H1 (cell line): Measurements from ENCODE around the gene GEMIN7. TPM values are rescaled to one million over a fixed set of nuclear protein-coding genes. Genes with fewer than 3 reads are reported as not detected.

Experiments
- CEBPB ChIP-seq: IDR thresholded peaks from 2 replicates; pipeline ENCODE4 v1.6.1; 2012; ENCODE audit warnings: low read depth, low read length
- HDAC2 ChIP-seq, 2 experiments: fragments of 300-600 bp in 1 of 2; sonication (generic) in 1 of 2; IDR thresholded peaks; 2 replicates each; pipeline ENCODE4 v1.6.1; 2011 to 2012; ENCODE audit warnings: low read depth in 2 of 2, low read length in 2 of 2, mild to moderate bottlenecking in 2 of 2, moderate library complexity in 2 of 2, borderline replicate concordance in 1 of 2, inconsistent platforms in 1 of 2
- KDM5A ChIP-seq: fragments of 200-600 bp; IDR thresholded peaks from 2 replicates; pipeline ENCODE4 v1.7.1; 2012; ENCODE audit warnings: mild to moderate bottlenecking, low read length, inconsistent platforms, mixed read lengths
- POLR2A ChIP-seq, 2 experiments: IDR thresholded peaks; 1 replicate in 1 of 2; 2 replicates in 1 of 2; pipeline ENCODE4 v1.6.1; 2011; ENCODE audit warnings: low read depth in 2 of 2, low read length in 2 of 2, mild to moderate bottlenecking in 2 of 2; ENCODE audit errors: control extremely low read depth in 1 of 2
- TAF7 ChIP-seq: optimal IDR thresholded peaks from 2 replicates; pipeline ENCODE3; 2011; ENCODE audit warnings: low read depth, mild to moderate bottlenecking, inconsistent platforms, low read length, moderate library complexity, borderline replicate concordance
- TBP ChIP-seq: IDR thresholded peaks from 2 replicates; pipeline ENCODE4 v1.6.1; 2011; ENCODE audit warnings: low read depth, low read length, improper control_type of control experiment
- polyA plus RNA-seq, 7 experiments: library from polyadenylated mRNA; depleted of rRNA in 3 of 7; stranded (reverse) in 5 of 7; unstranded in 2 of 7; fragments of >200 nt in 5 of 7; fragments of 200-250 nt in 2 of 7; gene quantifications; 1 replicate in 5 of 7; 2 replicates in 1 of 7; 4 replicates in 1 of 7; pipeline versions ENCODE4 v1.2.1 to v1.2.3, GENCODE V29; 2011 to 2013; ENCODE audit warnings: missing spikeins in 2 of 7, mixed read lengths in 2 of 7
- total RNA-seq: library from RNA; stranded (reverse); fragmentation: NEBNext Ultra II Directional; extraction: Animal tissue kit (Norgen Biotek cat#: 25700); gene quantifications from 2 replicates; pipeline ENCODE4 v1.2.1, GENCODE V29; 2021

GEMIN7 gene
- total and polyA plus RNA-seq, 2 of the 8 experiments (the other 6 are each of a cell fraction or from before 2014, with no cell fraction given): 48.0 to 91.6 TPM

GRCh38 chr19:45103508-45104319, 24.7 kb downstream of the GEMIN7 start (continued):
- TF ChIP-seq TAF7 (no peak), HDAC2 (IDR thresholded peaks at IDR 0.05; ENCODE audit: borderline replicate concordance in 1 of 2, low read depth in 2 of 2, low read length in 2 of 2) (no peak), KDM5A (no peak), POLR2A (IDR thresholded peaks at IDR 0.05; ENCODE audit: control extremely low read depth in 1 of 2, low read depth in 2 of 2, low read length in 2 of 2) (no peak), TBP (no peak), CEBPB (no peak)
